Dermis microvascular lymphatic vessel endothelial cell (primary cell): ENCODE data around the gene POLR1D. TPM values are rescaled to one million over a fixed set of nuclear protein-coding genes. Genes with fewer than 3 reads are reported as not detected.

Experiments used
- DNase-seq, 2 donors: peaks; one replicate each; pipeline versions ENCODE4 v3.0.0 to v3.0.0-alpha.2; 2010; ENCODE audit warnings: low read depth in 2 of 2
- total RNA-seq: library from RNA; depleted of rRNA; stranded (reverse); fragments of >200 nt; gene quantifications from 2 replicates; pipeline ENCODE4 v1.2.1, GENCODE V29; 2014

Gene POLR1D
- total RNA-seq, 1 donor from 2014 or later: 86.3 TPM

DNA sequence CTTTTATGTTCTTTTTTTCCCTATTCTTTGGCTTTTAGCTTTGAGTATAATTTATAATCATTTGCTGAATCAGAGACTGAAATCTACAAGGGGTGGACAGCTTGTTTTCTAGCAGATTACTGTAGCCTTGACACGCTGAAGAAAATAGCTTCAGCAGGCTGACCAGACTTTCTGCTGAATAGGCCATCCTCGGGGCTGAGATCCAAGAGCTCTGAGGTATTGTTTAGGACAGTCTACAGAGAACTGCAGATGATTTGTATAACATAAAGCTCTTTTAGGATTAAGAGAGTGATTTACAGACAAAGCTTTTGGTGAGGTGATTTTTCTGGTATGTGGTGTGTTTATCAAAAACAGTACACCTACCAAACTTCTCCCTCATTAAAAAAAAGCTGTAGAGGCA lies 16.8 kb downstream of the POLR1D start:
- peak in 1 of 2 donors; percentile 49 for DNase-seq

DNA sequence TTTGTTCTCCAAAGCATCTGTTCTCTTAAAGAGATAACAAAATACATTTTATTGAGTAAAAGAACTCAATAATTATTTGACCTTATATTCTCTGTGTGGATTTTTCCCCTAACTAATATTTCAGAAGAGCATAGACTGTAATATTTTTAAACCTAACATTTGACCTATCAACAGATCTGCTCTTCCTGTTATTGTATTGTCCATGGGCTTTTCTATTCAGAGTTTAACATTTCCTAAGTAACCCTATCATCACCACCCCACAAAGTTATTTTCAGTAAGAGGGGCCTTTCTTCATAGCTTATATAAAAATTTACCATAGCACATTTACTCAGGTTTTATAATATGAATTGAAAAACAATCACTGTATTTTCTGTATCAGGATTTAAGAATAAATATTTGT lies 17.5 kb downstream of the POLR1D start:
- peak in 1 of 2 donors; percentile 55 for DNase-seq

DNA sequence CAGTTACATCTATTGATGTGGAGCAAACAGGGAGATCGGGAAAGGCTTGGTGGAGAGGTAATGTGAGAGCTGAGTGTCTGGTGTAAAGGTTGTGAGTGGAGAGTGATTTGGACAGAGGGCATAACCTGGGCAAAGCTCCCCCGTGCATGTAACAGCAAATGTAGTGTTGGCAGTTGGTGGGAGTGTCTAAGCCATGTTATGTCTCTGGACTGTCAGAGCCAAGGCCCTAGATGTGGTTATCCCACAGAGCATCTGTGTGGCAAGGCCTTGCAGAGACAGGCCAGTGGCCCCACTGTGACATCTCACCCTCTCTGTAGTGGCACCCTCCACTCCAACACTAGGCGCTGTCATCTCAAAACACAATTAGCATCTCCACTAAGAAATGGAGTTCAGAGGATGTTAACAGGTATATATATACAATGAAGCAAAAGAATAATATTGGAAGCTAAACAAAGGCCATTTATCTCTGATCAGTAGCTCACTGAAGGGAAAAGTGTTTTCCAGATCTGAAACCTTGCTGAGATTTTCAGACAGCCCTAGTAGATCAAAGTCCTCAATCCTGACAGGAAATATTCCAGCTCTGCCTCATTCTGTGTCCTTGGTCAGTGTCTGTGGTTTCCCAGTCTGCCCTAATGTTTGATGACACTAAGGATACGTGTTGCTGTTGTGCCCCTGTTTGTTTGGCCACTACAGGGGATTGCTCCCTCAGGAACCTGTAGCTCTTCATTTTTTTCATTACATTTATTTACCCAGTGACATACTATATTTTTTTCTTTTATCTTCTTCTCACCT lies 20.2 kb downstream of the POLR1D start:
- DNase-seq: no peak

DNA sequence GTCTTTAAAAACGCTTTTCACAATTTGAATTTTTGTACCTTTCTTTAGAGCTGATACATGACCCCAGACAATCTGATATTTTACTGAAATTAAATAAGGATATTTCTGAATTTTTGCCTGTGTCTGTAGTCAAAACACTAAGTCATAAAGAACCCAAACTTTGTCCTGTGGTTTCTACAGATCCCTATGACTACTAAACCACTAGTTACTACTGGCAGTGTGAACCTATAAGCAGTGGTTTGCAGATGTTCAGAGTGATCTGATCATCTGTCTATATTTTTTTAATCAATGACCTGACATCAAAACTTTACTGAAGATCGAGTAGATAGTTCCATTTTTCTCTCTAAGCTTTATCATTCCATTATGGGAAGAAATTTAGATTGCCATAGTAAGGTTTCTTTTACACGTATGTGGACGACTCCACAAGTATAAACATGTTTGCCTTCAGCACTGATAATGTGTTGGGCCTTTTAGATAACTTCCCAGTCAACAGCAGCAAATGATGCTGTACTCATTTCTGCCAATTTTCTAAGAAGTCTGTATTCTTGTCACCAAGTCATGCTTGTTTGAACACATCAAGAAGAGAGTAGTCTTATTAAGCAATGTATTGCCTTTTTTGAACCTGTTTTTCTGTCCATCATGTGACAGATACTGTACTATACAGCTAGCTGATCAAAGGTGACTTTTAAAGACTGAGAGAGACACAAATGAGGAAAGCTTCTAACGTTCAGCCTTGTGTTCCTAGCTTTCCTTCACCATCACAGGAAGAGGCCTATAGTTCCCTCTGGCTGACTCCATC lies 21.8 kb downstream of the POLR1D start:
- no peak for DNase-seq

DNA sequence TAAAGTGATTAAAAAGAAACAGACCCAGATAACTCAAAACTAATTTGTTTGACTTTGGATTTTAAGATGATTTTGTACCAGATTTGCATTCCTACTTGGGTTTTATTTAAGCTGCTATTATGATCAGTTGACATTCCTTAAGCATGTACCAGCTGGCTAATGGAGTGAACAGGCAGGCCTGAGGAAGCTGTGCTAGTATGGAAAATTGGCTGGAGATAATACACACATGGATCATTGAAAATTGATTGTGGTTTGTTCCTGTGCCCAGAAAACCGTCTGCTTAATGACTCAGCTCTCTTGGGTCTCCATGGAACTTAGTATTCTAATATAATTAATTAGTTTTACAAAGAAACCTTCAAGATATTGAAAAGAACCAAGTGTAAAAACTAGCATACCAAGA lies 22.6 kb downstream of the POLR1D start:
- no peak for DNase-seq

DNA sequence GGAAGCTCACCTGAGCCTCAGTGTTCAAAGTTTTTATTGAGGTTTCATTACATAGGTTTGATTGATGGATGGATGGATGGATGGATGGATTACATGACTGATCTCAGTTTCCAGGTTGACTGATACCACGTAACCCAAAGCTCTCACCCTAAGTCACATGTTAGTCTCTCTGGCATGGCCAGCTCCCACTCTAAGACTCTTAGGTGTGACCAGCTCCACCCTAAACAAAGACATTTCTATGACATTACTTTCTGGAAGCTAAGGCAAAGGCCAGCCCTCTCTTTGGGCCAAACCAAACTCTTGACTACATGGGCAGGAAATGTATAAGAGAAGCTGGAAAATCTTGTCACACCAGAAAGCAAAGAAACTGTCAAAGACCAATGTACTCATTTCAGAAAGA lies 28.6 kb downstream of the POLR1D start:
- DNase-seq: no peak

DNA sequence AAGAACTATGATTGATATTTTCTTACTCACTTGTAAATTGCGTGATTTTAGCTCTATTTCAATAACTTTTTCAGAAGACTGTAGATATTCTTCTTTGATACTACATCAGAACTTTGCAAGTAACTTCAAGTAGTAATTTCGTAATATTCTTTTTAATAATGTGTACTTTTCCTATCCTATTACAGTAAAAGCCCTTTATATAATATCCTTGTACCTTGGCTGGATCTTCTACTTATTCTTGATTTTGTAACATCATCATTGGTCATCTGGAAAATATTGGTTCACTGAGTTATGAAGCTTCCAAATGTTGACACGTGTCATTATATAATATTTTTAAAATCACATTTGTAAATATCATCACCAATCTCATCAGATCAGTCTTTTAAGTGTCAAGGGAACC lies 32.4 kb downstream of the POLR1D start:
- no peak for DNase-seq

DNA sequence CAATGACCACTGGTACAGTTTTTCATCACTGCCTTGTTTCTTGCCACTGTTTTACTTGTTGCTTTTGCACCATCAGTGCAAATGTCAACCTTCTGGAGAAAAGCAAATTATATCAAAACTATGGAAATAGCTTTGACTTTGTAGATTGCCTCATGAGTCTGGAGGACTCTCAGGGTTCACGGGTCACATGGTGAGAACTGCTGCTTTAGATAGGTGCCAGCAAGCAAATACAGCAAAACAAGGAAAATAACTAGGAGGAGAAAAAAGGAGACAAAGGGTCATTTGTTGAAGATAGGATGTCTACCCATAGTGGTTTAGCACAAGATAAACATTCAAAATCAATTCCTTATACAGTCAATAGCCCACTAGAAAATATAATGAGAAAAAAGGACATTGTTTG lies 33.1 kb downstream of the POLR1D start:
- DNase-seq: no peak

DNA sequence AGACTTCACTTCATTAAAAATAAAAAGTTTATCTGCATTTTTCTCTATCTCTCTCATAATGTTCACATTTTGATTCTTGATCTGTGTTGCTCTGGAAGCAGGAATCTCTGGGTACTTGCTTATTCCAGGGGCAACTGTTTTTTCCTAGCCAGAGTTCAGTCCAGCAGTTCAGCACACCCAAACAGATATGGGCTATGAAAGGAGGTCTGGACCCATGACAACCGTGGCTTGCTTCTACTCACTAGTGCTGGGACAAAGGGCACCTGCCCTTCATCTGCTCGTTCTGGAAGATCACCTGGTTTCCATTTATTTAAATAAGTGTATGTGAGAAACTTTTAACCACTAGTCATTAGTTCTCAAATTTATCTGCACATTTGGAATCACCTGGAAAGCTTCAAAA lies 36.0 kb downstream of the POLR1D start:
- no peak for DNase-seq

DNA sequence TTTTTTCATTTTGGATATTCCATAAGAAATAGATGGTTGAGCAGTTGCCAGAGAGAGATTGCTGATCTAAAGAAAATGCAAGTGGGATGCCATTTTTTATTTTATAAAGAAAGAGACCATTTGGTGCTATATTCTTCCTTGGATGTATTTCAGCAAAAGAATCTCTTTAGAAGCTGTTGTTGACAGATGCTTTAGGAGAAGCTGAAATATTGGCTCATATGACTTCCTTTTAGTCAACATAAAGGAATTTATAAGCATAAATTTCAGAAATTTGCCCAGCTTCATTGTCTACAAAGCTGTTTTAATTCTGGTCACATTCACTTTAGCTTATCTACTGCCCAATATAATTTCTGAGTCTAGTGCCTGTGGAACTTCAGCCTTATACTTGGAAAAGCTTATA lies 36.9 kb downstream of the POLR1D start:
- DNase-seq: peak in 1 of 2 donors; percentile 49

DNA sequence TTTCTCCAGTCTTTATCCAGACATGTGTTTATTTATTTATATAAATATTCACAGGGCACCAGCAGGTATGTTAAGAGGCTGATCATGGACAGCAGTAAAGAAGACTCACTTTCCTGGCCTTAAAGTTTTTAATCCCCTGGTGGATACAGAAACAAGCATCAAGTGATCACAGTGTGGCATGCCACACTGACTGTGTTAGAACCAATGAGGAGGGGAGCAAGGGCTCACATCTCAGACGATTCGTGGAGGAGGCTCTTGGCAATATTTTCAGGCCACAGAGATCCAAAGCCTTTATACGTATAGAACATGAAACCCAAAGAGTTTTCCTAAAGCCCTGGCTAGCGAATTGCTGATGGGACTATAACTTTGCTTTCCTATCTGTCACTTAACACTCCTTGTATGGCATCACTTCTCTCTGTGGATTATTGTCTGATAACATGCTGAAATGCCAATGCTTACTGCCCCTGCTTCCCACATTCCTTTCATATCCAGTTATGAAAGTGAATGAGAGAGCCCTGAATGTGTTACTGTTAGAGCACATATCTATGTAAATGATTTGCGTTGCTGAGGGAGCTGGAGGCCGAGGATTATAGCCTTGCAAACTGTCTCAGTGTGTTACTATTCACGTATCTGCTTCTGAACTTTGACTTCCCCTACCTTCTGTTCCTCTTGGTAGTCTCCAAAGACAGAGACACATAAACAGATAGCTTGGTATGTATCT lies 37.6 kb downstream of the POLR1D start:
- no peak for DNase-seq

DNA sequence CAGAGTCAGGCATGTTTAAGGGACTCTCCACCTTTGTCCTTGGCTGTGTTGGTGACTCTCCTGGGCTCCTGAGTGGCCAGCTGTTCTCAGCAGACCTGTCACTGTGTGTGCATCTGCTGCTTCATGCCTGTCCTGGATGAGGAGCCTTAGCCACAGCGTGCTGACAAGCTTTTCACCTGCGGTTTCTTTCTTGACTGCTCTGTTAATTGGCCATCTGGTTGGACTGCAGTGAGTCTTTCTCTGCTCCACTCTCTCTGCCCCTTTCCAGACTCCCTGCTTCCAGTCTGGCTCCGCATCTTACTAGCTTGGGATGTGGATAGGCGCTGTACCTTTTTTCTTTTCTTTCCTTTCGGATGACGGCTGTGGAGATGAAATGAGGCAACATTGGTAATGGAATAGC lies 38.8 kb downstream of the POLR1D start:
- DNase-seq: no peak

DNA sequence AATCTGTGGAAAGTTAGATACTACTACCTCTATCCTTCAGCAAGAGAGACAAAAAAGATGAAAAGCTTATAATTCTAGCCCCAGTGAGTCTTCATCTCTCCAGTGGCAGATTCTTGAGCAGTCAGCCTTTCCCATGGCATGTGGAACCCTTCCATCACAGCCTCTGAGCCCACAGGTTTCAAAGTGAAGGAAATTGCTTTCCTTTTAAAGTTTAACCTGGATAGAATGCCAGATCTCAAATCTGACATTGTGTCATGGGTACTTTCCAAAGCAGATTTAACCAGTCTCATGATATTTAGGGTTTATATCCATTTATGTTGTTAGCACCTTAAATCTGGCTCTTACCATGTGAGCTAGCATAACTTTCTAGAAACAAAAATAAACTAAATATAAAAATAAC lies 39.3 kb downstream of the POLR1D start:
- no peak for DNase-seq

DNA sequence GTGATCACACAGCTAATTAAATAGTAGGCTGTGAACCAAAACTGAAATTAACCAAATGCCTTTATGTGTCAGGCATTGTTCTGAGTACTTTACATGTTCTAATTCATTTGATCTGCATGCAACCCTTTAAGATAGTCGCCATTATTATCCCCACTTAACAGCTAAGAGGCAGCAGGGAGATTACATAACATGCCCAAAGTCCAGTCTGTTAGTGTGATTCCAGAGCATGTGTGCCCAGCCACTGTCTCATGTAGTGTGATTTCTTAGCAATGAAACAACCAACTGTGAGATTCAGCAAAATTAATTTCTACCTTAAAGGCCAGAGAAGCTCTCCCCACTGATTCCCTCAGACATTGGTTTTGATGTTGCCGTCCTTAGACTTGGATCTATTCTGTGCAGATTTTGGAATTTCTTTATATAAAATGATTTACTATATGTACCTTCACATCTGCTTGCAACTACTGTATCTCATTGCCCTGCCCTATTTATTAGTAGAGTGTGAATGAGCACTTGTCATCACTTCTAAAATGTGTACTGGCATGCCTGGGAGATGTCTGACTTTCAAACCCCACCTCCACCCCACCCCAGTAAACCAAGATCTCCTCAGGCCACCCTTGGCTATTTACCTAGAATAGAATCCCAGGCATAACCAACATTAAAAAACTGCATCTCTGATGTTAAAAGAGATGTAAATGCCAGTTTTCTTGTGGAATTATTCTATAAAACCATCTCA lies 41.2 kb downstream of the POLR1D start:
- DNase-seq: no peak

DNA sequence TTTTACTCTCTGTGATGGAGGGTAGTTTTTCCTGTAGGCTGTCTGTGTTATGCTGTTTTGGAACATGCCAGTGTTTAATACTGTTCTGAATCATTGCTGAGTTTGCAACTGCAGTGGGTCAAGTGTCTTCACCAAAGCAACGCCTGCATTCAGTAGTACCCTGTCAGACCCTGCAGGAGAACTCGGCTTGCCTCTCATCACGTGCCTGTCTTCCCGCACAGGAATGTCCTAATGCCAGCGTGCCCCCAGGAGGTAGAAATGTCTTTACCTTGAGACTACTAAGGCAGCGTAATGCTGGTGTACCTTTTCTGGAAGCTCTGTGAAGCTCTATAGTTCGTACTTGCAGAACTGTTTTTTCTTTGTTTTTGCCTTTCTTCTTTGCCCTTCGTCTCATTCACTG lies 42.3 kb downstream of the POLR1D start:
- no peak for DNase-seq

DNA sequence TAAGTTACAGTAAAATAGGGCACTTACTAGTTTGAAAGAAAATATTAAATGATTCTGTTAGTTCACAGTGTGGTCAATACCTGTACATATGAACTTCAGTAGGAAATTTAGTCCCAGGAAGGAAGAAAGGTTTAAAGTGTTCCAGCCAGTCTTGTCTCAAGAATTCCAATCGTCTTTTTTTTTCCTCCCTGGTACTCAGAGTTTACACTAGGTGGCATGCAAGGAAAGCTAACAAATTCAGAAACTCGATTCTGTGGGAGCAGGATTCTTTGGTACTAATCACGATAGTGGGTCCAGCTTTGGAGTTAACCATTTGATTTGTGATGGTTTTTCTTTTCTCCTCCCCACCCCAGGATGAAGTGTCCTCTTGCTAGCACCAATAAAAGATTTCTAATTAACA lies 43.6 kb downstream of the POLR1D start:
- DNase-seq: no peak

DNA sequence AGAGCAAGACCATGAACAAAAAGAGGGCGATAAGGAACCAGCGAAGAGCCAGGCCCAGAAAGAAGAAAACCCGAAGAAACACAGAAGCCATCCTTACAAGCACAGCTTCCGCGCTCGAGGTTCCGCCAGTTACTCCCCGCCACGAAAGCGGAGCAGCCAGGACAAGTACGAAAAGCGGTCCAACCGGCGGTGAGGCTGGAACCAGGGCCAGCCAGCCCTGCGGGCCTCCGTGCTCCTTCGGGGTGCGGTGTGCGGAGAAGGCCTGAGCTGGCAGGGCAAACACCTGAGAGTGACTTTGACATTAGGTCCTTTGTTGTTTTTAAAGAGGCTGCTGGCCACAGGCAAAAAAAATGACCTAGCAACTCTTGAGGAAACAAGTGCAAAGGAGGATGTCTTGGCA lies 44.1 kb downstream of the POLR1D start:
- no peak for DNase-seq

DNA sequence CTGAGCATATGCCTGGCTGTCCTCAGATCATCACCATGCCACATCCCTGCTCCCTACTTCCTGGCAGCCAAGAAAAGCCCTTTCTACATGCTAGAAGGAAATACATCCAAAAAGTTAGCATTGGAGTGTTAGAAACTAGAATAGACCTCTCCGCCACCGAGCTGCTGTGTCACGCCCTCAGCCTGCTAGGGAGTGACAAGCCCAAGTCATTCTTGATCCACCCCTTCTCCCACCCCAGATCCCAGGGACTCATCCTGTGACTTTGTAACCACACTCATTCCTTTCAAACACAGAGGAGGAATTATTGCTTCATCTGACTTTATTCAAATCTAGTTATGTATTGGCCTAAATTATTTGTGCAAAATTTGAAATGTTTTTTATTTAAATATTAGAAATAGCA lies 45.3 kb downstream of the POLR1D start:
- DNase-seq: no peak

DNA sequence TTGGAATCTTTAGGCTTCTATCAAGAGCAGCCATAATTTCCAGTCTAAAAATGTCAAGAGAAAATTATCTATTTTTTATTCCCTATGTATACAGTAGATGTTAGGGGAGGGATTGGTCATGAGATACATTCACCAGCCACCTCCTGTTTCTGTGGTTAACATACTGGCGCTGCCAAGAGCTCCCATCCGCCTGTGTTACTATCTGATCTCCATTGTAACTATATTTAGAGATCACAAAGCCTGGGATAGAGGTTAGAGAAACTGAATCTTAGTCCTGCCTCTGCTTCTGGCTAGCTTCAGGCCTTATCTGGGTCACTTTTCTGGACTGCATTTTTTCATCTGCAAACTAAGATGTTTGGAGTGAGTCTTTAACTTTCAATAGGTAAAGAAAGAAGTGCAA lies 46.3 kb downstream of the POLR1D start:
- no peak for DNase-seq

DNA sequence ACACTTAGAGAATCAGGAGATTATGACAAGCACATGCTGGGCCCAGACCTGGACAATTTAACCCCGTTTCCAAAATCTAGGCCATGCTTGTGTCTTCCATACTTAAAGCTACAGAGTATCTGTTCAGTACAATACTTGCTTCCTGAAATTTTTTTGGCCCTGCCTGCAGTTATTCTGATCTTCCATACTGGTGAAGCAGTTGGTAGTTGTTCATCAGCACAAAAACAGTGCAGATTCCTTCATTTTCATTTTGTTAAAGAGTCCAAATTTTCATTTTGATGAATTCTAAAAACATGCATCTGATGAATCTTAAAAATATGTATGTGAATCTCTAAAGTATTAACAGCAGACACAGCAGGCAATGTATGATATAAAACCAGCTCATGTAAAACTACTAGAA lies 49.2 kb downstream of the POLR1D start:
- no peak for DNase-seq

DNA sequence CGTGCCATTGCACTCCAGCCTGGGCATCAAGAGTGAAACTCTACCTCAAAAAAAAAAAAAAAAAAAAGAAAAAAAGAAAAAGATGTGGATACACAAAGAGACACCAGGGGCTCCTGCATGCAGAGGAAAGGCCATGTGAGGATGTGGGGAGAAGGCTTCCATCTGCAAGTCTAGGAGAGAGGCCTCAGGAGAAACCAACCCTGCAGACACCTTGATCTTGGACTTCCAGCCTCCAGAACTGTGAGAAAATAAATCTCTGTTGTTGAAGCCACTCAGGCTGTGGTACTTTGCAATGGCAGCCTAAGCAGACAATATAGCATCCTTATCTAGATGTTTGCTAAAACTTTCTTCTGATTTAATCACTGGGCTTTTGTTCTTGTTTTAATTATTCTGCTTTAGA lies 50.3 kb downstream of the POLR1D start:
- no peak for DNase-seq
